ENCODE measurements around the gene SGTA.
A peak's percentile ranks its signal among the peaks of the same experiment; 100 is the strongest.

SGTA gene

DNA sequence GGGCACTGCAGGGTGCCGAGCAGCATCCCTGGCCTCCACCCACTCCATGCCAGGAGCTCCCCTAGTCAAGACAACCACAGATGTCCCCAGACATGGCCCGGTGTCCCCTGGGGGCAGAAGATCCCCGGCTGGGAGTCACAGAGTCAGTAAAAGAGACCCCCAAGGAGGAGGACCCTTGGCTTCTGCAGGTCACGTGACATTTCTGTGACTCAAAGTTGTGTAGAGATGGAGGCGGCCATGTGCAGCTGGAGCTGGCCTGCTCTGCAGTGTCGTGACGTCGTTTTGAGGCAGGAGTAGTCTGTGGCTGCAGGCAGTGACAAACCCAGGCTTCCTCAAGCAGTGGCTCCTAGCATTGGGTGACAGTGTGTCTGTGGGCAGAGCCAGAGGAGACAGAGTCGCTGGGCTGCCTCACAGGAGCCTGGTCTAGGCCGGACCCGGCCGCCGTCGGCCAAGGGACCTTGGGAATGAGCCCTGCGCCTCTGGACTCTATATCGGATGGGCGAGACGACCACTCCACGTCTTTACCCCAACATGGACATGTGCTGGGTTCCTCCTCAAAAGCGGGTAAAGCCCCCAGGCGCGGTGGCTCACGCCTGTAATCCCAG lies 54.2 kb downstream of the SGTA start:
- TF ChIP-seq, protein P1, sequence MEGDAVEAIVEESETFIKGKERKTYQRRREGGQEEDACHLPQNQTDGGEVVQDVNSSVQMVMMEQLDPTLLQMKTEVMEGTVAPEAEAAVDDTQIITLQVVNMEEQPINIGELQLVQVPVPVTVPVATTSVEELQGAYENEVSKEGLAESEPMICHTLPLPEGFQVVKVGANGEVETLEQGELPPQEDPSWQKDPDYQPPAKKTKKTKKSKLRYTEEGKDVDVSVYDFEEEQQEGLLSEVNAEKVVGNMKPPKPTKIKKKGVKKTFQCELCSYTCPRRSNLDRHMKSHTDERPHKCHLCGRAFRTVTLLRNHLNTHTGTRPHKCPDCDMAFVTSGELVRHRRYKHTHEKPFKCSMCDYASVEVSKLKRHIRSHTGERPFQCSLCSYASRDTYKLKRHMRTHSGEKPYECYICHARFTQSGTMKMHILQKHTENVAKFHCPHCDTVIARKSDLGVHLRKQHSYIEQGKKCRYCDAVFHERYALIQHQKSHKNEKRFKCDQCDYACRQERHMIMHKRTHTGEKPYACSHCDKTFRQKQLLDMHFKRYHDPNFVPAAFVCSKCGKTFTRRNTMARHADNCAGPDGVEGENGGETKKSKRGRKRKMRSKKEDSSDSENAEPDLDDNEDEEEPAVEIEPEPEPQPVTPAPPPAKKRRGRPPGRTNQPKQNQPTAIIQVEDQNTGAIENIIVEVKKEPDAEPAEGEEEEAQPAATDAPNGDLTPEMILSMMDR (IDR thresholded peaks at IDR 0.05) = no peak
- H3K27ac ChIP-seq = no peak overlapping the region

DNA sequence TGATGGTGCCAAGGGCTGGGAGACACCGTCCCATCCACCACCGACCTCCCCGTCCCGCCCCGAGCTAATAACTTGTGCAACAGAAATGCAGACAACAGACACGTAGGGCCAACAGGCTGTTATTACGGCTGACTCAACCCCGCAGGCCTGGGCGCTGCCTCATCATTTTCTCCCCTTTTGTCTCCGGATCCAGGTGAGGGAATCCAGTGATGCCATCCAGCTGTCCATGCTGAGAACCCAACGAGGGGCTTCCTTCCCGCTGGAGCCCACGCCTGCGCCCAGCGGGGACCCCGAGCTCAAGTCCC lies 55.5 kb downstream of the SGTA start:
- no peak overlapping the region for H3K27ac ChIP-seq
- TF ChIP-seq, protein P1 (IDR thresholded peaks at IDR 0.05) = no peak
- H3K4me3 ChIP-seq = no peak overlapping the region
- no peak for DNase-seq (ENCODE audit: low spot score)

More for the DNA sequence above, 54.2 kb downstream of the SGTA start:
- no peak for DNase-seq (ENCODE audit: low spot score)
- H3K4me3 ChIP-seq = no peak overlapping the region

DNA sequence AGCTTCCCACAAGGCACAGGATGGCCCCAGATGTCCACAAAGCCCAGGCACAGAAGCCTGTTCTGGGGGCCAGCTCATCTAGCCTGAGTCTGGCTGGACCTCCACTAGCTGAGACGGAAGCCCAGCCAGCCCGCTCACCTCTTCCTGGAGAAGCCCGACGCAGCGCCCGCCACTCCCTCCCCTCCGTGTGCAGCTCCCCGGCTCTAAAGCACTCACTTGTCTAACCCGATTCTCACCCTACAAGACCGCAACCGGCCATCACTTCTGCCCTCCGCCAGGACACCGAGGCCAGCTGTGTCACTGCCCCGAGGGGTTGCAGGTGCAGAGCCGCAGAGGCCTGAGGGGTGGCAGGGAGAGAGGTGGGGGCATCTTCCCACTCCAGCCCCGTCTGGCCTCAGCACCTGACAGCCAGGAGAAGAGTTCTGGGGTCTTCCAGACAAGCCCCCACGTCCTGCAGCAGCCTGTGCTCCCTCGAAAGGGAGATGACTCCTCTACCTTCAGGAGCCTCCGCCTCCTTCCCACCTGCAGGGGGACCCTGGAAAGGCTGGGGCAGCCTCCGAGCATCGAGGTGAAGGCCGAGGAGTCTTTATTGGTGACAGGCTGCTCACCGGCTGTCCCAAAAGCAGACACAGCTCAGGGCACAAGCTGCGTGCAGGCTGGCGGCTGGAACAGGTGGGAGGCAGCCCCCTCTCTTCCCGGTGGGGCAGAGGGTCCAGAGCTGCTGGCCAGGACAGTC lies 56.0 kb downstream of the SGTA start:
- TF ChIP-seq, protein P1 (IDR thresholded peaks at IDR 0.05) = no peak
- no peak for DNase-seq (ENCODE audit: low spot score)
- Histone ChIP-seq H3K27ac (no peak overlapping the region), H3K4me3 (no peak overlapping the region)

DNA sequence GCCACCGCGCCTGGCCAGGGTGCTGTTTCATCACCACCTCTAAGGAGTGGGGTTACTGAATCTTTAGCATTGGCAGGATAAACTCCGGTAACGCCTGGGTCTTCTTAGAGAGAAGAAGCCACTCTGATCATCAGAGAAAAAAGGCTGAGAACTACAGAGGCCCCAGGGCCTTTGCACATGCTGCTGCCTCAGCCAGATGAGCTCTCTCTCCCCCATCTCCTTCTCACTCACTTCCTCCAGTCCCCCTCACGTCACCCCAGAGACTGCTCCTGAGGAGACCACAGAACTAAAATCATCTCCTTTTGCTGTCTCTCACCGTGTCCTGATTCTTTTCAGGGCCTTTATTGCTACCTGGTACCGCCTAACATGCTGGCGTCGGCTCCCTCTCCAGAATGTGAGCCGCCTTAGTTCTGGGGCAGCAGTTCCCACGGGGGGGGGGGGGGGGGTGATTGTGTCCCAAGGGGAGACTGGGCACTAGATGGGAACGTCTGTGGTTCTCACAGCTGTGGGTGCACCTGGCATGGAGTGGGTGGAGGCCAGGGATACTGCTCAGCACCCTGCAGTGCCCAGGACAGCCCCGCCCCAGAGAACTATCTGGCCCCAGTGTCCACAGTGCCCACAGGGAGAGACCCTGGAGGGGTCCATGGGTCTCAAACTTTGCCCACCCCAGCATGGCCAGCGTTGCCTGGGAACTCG lies 56.8 kb downstream of the SGTA start:
- Histone ChIP-seq H3K27ac (no peak overlapping the region), H3K4me3 (no peak overlapping the region)
- DNase-seq (ENCODE audit: low spot score) = no peak
- TF ChIP-seq, protein P1 (IDR thresholded peaks at IDR 0.05) = no peak

DNA sequence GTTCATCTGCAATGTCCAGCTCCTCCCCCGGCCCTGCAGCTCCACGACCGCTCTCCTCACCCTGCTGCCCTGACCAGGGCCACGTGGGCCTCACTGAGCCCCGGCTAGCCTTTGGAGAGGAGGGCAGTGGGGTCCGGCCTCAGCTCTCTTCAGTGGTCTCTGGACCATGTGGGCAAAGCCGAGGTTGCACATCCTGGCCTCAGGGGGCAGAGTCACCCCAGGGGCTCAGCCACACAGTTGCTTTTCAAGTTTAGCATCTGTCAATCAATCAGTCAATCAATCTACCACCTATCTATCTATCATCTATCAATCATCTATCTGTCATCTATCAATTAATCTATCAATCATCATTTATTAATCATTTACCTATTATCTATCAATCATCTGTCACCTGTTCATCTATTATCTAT lies 58.9 kb downstream of the SGTA start:
- DNase-seq (ENCODE audit: low spot score) = peak; percentile 62
- Histone ChIP-seq H3K4me3 (no peak overlapping the region), H3K27ac (peak overlapping the region in 1 of 2 donors; percentile 65)
- TF ChIP-seq, protein P1 (IDR thresholded peaks at IDR 0.05) = no peak

DNA sequence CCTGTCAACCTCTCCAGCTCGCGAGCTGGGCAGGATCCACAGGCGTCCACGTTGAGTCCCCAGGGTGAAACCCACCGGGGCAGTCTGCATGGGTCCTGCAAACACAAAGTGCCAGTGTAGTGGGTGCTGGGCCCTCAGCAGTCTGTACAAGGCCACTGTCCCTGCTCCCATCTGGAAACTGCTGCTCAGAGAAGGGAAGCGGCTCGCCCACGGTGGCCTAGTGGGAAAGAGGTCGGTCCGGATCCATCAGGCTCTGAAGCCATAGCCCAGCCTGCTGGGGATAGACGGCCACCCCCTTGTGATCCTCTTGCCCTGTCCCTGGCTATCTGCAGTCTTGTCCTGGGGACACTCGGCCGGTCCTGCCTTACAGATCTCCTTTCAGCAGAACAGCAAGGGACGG lies 59.3 kb downstream of the SGTA start:
- TF ChIP-seq, protein P1 (IDR thresholded peaks at IDR 0.05) = no peak
- Histone ChIP-seq H3K27ac (peak overlapping the region; percentile 65 to 74), H3K4me3 (no peak overlapping the region)
- DNase-seq (ENCODE audit: low spot score) = no peak

All from coronary artery (tissue), 2 donors.